Measurements from ENCODE around the gene FCGR3B. TPM values are rescaled to one million over a fixed set of nuclear protein-coding genes. Genes with fewer than 3 reads are reported as not detected.
"Not testable (repeated sequence)": the region's sequence is repeated elsewhere in the genome, so short reads cannot be mapped to it uniquely, and the experiment has no call there.

The FCGR3B gene
- total RNA-seq, 1 experiment from 2014 or later, result not detected

DNA sequence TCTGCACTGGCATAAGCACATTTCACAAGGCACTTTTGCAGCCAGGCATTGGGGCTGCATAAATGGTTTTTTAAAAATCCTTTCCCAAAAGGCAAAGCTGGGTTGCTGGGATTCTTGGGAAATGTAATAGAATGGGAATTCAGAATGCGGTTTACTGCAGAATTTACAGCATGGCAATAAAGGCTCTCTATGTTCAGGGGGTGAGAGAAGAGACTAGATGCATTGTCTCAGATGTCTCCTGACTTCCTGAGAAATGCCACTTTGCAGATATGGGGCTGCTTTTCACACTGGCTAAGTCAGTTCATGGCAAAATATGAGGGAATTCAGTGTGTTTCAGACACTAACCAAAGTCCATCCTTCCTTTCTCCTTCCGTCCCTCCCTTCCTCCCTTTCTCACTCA is 45.5 kb upstream of the FCGR3B start:
- Histone ChIP-seq H3K9me3 (no peaks in the 10 kb centered on the region), H3K4me3 (ENCODE audit: low read depth, low read length) (no peak overlapping the region), H3K4me1 (no peaks in the 10 kb centered on the region), H3K36me3 (ENCODE audit: control insufficient read depth, insufficient read depth, low read length) (no peaks in the 10 kb centered on the region), H3K27me3 (replicated peaks; ENCODE audit: control insufficient read depth, insufficient read depth, low read length) (no peaks in the 10 kb centered on the region)
- H3K4me3 Mint-ChIP-seq (ENCODE audit: unreplicated experiment), result no peak overlapping the region
- no peak overlapping the region for H3K27ac Mint-ChIP-seq (ENCODE audit: unreplicated experiment)
- no TSS peak for BruUV-seq (replicated peaks)
- POLR2A ChIA-PET, result no interaction called here
- CTCF ChIA-PET, result no interaction called here
- H3K27me3 Mint-ChIP-seq (ENCODE audit: insufficient read depth, unreplicated experiment), result peaks cover 2% of the 10 kb centered on the region
- no peaks in the 10 kb centered on the region for H3K9me3 Mint-ChIP-seq (ENCODE audit: unreplicated experiment)
- intact Hi-C loops (cut with micrococcal nuclease; ENCODE audit: unreplicated experiment), result no loop called here
- H3K36me3 Mint-ChIP-seq (ENCODE audit: insufficient read depth, unreplicated experiment), result no peaks in the 10 kb centered on the region
- H3K4me1 Mint-ChIP-seq (ENCODE audit: low read depth, unreplicated experiment), result no peaks in the 10 kb centered on the region
- no peak for TF ChIP-seq CTCF (IDR thresholded peaks at IDR 0.05; ENCODE audit: insufficient read depth in 1 of 2, low read depth in 1 of 2, low read length in 1 of 2, severe bottlenecking in 1 of 2, unreplicated experiment in 1 of 2)
- no peak for DNase-seq

- H3K4me3 ChIP-seq (ENCODE audit: low read depth, low read length); H3K9me3 ChIP-seq; H3K4me3 Mint-ChIP-seq (ENCODE audit: unreplicated experiment); H3K9me3 Mint-ChIP-seq (ENCODE audit: unreplicated experiment); POLR2A ChIA-PET; H3K4me1 ChIP-seq; H3K27me3 Mint-ChIP-seq (ENCODE audit: insufficient read depth, unreplicated experiment); H3K36me3 ChIP-seq (ENCODE audit: control insufficient read depth, insufficient read depth, low read length); CTCF ChIA-PET; DNase-seq; H3K27me3 ChIP-seq (replicated peaks; ENCODE audit: control insufficient read depth, insufficient read depth, low read length); intact Hi-C loops (cut with micrococcal nuclease; ENCODE audit: unreplicated experiment); H3K27ac Mint-ChIP-seq (ENCODE audit: unreplicated experiment); H3K4me1 Mint-ChIP-seq (ENCODE audit: low read depth, unreplicated experiment); BruUV-seq (replicated peaks); H3K36me3 Mint-ChIP-seq (ENCODE audit: insufficient read depth, unreplicated experiment): not testable (repeated sequence)
Measured at GRCh38 chr1:161674908-161675307, 43.9 kb upstream of the FCGR3B start.

- H3K9me3 ChIP-seq; BruUV-seq (replicated peaks); H3K4me1 ChIP-seq; H3K27me3 Mint-ChIP-seq (ENCODE audit: insufficient read depth, unreplicated experiment); POLR2A ChIA-PET; intact Hi-C loops (cut with micrococcal nuclease; ENCODE audit: unreplicated experiment); DNase-seq; H3K27me3 ChIP-seq (replicated peaks; ENCODE audit: control insufficient read depth, insufficient read depth, low read length); H3K9me3 Mint-ChIP-seq (ENCODE audit: unreplicated experiment); H3K4me3 ChIP-seq (ENCODE audit: low read depth, low read length); H3K4me1 Mint-ChIP-seq (ENCODE audit: low read depth, unreplicated experiment); CTCF ChIA-PET; H3K4me3 Mint-ChIP-seq (ENCODE audit: unreplicated experiment); H3K27ac Mint-ChIP-seq (ENCODE audit: unreplicated experiment); H3K36me3 Mint-ChIP-seq (ENCODE audit: insufficient read depth, unreplicated experiment); H3K36me3 ChIP-seq (ENCODE audit: control insufficient read depth, insufficient read depth, low read length): not testable (repeated sequence)
Measured at GRCh38 chr1:161674447-161674846, 43.5 kb upstream of the FCGR3B start.

DNA sequence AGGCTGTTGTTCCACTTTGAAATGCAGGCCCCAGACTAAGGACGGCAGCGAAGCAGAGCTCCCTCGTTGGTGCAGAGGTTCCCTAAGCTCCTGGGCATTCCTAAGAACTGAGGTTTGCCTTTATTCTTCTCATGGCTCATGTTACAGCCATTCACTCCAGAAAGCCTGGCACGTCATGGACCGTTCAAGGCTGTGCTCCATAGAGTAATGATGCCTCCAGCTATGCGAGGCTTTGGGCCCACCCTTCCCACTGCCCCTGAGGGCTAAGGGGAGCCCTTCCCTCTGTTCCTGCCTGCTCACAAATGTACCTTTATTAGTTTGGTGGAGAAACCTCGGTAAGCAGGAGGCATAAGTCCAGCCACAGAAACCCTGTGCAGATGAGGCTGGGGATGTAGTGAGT is 42.5 kb upstream of the FCGR3B start:
- POLR2A ChIA-PET; H3K4me3 ChIP-seq (ENCODE audit: low read depth, low read length); intact Hi-C loops (cut with micrococcal nuclease; ENCODE audit: unreplicated experiment); H3K9me3 ChIP-seq; H3K27me3 ChIP-seq (replicated peaks; ENCODE audit: control insufficient read depth, insufficient read depth, low read length); CTCF ChIA-PET; H3K27ac Mint-ChIP-seq (ENCODE audit: unreplicated experiment); H3K4me1 Mint-ChIP-seq (ENCODE audit: low read depth, unreplicated experiment); H3K4me1 ChIP-seq; DNase-seq; H3K4me3 Mint-ChIP-seq (ENCODE audit: unreplicated experiment); H3K36me3 ChIP-seq (ENCODE audit: control insufficient read depth, insufficient read depth, low read length); H3K36me3 Mint-ChIP-seq (ENCODE audit: insufficient read depth, unreplicated experiment); H3K9me3 Mint-ChIP-seq (ENCODE audit: unreplicated experiment); H3K27me3 Mint-ChIP-seq (ENCODE audit: insufficient read depth, unreplicated experiment); BruUV-seq (replicated peaks): not testable (repeated sequence)

DNA sequence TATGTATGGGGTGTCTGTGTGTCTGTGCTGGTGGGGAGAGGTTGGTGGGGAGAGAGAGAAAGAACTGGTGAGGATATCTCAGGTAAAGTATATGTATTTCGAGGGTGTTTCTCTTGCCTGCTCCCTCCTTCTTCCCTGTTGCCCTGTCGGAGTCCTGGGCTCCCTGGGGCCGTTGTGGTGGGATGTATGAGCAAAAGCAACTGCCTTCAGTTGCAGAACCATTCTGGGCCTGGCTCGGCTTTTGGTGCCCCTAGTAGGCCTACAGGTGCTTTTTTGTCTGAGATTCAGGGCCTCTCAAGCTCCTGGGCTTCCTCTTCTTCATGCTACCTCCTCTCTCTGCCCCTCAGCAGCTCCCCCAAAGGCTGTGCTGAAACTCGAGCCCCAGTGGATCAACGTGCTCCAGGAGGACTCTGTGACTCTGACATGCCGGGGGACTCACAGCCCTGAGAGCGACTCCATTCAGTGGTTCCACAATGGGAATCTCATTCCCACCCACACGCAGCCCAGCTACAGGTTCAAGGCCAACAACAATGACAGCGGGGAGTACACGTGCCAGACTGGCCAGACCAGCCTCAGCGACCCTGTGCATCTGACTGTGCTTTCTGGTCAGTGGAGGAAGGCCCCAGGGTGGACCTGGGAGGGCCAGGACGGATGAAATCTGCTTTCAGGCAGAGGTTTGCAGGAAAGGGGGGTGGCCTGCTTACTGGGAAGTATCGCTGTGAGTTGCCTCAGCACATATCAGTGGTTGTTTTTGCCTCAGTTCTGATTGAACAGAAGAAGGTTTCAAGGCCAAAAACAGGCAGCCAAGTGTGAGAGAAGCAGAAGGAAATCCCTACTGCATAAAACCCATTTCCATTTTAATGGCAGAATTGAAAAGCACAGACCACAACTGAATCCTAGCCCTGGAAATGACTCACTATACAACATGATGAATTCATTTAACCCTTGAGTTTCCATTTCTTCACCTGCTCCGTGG is 40.4 kb upstream of the FCGR3B start:
- intact Hi-C loops (cut with micrococcal nuclease; ENCODE audit: unreplicated experiment), result not testable (repeated sequence)

DNA sequence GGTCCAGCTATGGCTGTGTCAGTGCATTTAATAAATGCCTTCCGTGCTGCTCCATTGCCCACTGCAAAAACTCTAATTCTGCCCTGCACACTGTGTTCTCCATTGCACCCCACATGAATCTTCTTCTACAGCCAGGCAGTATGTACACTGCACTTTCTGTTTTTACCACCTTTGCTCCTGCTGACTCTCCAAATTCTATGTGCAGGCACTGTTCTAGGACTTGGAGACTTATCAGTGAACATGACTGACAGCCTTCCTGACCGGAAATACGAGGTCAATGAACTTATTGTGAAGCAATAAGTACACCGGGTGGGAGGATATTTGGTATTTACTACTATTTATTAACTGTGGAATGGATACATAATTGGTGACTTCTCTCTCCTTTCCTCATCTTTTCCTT is 33.7 kb upstream of the FCGR3B start:
- H3K36me3 ChIP-seq (ENCODE audit: control insufficient read depth, insufficient read depth, low read length); H3K4me3 Mint-ChIP-seq (ENCODE audit: unreplicated experiment); H3K9me3 ChIP-seq; H3K4me3 ChIP-seq (ENCODE audit: low read depth, low read length); H3K4me1 Mint-ChIP-seq (ENCODE audit: low read depth, unreplicated experiment); H3K9me3 Mint-ChIP-seq (ENCODE audit: unreplicated experiment); H3K27ac Mint-ChIP-seq (ENCODE audit: unreplicated experiment); H3K27me3 ChIP-seq (replicated peaks; ENCODE audit: control insufficient read depth, insufficient read depth, low read length); POLR2A ChIA-PET; H3K36me3 Mint-ChIP-seq (ENCODE audit: insufficient read depth, unreplicated experiment); H3K27me3 Mint-ChIP-seq (ENCODE audit: insufficient read depth, unreplicated experiment); H3K4me1 ChIP-seq; BruUV-seq (replicated peaks); CTCF ChIA-PET; DNase-seq; intact Hi-C loops (cut with micrococcal nuclease; ENCODE audit: unreplicated experiment): not testable (repeated sequence)

More for the DNA sequence above, 40.4 kb upstream of the FCGR3B start:
- H3K9me3 Mint-ChIP-seq (ENCODE audit: unreplicated experiment); CTCF ChIA-PET; H3K4me1 Mint-ChIP-seq (ENCODE audit: low read depth, unreplicated experiment); H3K4me1 ChIP-seq; POLR2A ChIA-PET; H3K4me3 ChIP-seq (ENCODE audit: low read depth, low read length); H3K27me3 ChIP-seq (replicated peaks; ENCODE audit: control insufficient read depth, insufficient read depth, low read length); DNase-seq; H3K4me3 Mint-ChIP-seq (ENCODE audit: unreplicated experiment); H3K27me3 Mint-ChIP-seq (ENCODE audit: insufficient read depth, unreplicated experiment); H3K36me3 Mint-ChIP-seq (ENCODE audit: insufficient read depth, unreplicated experiment); H3K36me3 ChIP-seq (ENCODE audit: control insufficient read depth, insufficient read depth, low read length); H3K9me3 ChIP-seq; H3K27ac Mint-ChIP-seq (ENCODE audit: unreplicated experiment); BruUV-seq (replicated peaks): not testable (repeated sequence)

Data from Caco-2 (cell line).